Neuron (in vitro differentiated cells): ENCODE measurements around the gene THSD7B.

Experiments
- H2AFZ ChIP-seq: one replicate; pipeline ENCODE4 v1.6.1; 2013; ENCODE audit warnings: low read depth, mild to moderate bottlenecking, inconsistent platforms, low read length, moderate library complexity
- H3K27me3 ChIP-seq: one replicate; pipeline ENCODE4 v1.6.1; 2013; ENCODE audit warnings: low read length; ENCODE audit not compliant: insufficient read depth
- H3K36me3 ChIP-seq: one replicate; pipeline ENCODE4 v1.6.1; 2013; ENCODE audit warnings: low read length; ENCODE audit not compliant: insufficient read depth
- H3K4me1 ChIP-seq: one replicate; pipeline ENCODE4 v1.6.1; 2013; ENCODE audit warnings: low read length; ENCODE audit not compliant: insufficient read depth
- H3K4me3 ChIP-seq: 2 replicates; pipeline ENCODE4 v1.5.1; 2013; ENCODE audit warnings: mild to moderate bottlenecking, low read length, moderate library complexity
- H3K9me3 ChIP-seq: one replicate; pipeline ENCODE4 v1.6.1; 2013; ENCODE audit warnings: low read length

THSD7B gene

DNA sequence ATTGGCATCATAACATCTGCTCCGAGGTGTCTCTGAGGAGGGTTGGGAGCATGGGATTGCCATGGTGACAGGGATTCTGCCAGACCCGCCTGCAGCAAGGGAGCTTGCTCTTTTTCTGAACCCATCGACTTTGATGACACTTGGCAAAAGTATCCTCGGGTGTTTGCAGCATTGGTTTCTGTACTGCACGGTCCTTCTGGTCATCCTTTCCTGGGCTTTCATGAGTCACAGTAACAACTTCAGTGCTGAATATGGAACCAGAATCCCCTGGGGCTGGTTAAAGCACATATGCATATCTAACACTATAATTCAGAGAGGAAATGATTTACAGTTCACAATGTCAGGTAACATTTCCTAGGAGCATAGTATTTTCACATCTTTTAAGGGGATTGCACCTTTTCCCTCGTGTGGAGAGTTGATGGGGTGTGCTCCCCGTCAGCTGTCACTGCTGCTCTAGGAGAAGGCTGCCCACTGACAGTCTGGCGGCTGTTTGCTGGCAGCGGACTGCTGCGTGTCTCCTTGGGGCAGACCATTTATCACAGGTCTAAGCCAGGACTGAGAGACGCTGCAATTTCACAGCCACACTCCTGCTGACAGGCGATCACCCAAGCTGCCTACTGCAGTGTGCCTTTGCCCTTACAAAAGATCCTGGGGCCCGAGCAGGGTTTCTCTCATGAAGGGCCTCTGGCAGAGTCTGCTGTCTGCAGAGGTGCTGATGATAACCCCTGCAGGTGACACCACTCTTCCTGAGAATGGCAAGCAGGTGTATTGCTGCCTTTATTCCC lies 425.3 kb downstream of the THSD7B start:
- Histone ChIP-seq H3K27me3 (no peaks in the 10 kb centered on the region), H3K4me3 (no peak overlapping the region), H3K4me1 (no peaks in the 10 kb centered on the region), H2AFZ (no peak overlapping the region), H3K36me3 (no peaks in the 10 kb centered on the region), H3K9me3 (no peaks in the 10 kb centered on the region)

DNA sequence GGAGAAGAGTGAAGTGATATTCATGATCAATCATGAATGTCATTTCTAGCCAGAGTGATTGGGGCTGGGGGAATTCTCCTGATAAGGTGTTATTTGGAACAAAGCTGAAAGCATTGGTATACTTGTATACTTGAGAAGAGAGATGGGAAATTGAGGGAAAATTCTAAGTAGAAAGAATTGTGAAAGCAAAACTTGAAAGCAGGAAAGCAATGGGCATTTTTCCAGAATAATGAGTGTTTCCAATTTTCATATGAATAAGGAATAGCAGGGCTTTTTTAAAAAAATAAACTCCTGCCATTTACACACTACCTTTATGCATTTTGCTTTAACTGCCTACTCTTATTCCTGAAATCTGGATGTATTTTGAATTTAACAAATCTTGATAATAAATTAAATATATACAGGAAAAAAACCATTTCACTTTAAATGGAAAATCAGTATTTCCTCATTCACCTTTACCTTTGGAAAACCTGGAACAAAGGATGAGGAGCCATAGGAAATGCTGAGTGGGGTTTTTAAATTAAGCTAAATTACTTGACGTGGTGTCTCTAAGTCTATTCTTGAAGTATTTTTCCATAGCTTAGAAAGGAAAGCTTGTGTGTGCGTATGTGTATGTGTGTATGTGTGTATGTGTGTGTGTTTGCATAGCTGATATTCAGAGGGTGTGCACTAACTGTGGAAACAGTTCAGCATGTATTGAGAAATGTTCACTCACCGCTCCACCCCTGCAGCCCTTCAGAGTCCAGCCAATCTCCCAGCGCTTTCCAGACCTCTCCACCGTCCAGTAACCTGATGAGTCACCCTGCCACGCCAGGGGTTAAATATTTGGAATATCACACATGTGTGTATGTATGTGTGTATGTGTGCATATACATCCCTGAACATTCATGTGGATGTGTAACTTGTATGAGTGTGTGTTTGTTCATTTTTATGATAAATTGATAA lies 427.3 kb downstream of the THSD7B start:
- Histone ChIP-seq H3K36me3 (no peaks in the 10 kb centered on the region), H3K4me1 (no peaks in the 10 kb centered on the region), H3K4me3 (no peak overlapping the region), H3K9me3 (no peaks in the 10 kb centered on the region), H3K27me3 (no peaks in the 10 kb centered on the region), H2AFZ (no peak overlapping the region)

DNA sequence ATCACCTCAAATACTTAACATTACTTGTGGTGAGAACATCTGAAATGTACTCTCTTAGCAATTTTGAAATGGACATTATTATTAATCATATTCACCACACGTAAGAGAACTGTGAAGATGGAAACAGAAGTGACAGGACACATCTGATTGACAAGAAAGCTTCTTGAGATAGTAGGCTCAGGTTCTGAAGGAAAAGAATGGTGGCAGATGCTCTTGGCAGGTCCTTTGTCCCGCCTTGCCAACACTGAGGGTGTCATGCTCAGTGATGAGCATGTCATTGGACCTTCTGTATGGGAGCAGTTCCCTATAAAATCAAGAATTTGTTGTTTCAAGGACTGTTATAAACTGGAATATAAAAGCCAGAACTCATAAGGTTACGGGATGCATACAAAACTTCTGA lies 428.1 kb downstream of the THSD7B start:
- H2AFZ ChIP-seq: no peak overlapping the region
- no peaks in the 10 kb centered on the region for H3K9me3 ChIP-seq
- H3K36me3 ChIP-seq: no peaks in the 10 kb centered on the region
- no peak overlapping the region for H3K4me3 ChIP-seq
- H3K27me3 ChIP-seq: no peaks in the 10 kb centered on the region
- H3K4me1 ChIP-seq: no peaks in the 10 kb centered on the region

DNA sequence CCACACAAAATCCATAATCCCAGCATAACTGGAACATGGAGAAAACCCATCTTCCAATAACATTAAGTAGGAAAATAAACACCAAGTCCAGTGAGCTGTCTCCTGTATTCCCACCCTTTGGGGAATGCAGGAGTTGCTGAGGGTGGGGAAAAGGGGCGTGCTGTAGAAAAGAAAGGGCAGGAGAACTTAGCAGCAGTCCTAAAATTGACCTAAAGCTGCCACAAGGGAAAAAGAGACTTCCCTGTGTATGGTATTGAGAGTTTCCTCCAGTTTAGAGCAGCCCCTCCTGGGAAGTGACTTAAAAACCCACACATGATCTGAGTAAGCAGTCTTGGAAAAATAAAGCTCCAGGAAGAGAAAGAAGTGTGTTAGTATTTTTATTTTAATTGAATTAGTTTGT lies 428.8 kb downstream of the THSD7B start:
- no peaks in the 10 kb centered on the region for H3K27me3 ChIP-seq

DNA sequence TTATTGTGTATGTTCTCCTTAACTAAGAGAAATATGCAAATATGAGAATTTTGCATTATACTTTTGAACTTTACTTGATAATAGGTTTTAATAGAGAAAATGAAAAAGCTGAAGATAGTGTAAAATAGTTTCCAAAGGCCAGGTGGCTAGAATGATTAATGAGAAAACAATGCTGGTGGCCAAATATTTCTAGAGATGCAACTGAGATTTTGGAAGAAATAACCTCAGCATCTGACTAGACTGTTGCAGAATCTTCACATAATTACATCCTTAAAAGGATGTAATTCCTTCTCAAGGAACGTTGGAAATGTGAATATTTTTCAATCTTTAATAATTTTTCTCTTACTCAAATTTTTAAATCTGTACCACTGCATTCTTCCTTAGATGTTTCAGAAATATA lies 434.4 kb downstream of the THSD7B start:
- Histone ChIP-seq H3K9me3 (no peaks in the 10 kb centered on the region), H3K4me3 (no peak overlapping the region), H2AFZ (no peak overlapping the region), H3K36me3 (no peaks in the 10 kb centered on the region), H3K4me1 (no peaks in the 10 kb centered on the region), H3K27me3 (no peaks in the 10 kb centered on the region)

More for the DNA sequence above, 428.8 kb downstream of the THSD7B start:
- no peaks in the 10 kb centered on the region for H3K9me3 ChIP-seq
- H2AFZ ChIP-seq: no peak overlapping the region
- no peak overlapping the region for H3K4me3 ChIP-seq
- no peaks in the 10 kb centered on the region for H3K36me3 ChIP-seq
- no peaks in the 10 kb centered on the region for H3K4me1 ChIP-seq

DNA sequence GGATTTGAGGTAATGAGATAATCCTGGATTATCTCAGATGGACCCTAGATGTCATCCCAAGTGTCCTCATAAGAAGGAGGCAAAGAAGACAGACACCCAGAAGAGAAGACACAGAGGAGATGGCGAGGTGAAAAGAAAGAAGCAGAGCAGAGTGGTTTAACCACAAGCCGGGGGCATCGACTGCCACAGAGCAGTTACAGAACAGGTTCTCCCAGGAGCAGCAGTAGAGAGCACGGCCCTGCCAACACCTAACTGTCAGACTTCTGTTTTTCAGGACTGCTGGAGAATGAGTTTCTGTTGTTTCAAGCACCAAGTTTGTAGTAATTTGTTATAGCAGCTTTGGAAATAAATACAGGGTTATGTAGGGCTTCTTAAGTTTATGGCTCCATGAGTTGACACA lies 437.0 kb downstream of the THSD7B start:
- Histone ChIP-seq H3K27me3 (no peaks in the 10 kb centered on the region), H3K36me3 (no peaks in the 10 kb centered on the region), H3K4me1 (no peaks in the 10 kb centered on the region), H3K4me3 (no peak overlapping the region), H2AFZ (no peak overlapping the region), H3K9me3 (no peaks in the 10 kb centered on the region)

DNA sequence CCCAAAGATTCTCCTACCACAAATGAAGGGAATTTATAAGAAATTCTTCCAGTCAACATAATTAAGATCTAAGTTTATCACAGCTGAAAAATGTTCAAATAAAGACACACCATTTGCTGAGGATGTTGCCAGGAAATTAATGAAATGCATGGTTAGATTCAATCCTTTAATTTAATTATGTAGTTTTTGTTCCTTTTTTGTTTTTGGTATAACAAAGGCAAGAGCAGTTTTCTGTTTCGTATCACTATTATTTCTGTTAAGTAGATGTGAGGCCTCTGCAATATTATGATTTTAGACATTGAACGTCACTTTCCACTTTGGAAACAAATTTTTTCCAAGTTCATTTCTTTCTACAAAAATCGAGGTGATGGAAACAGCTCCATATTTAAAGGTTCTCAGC lies 440.0 kb downstream of the THSD7B start:
- no peaks in the 10 kb centered on the region for H3K36me3 ChIP-seq
- no peaks in the 10 kb centered on the region for H3K4me1 ChIP-seq
- no peaks in the 10 kb centered on the region for H3K27me3 ChIP-seq
- H3K4me3 ChIP-seq: no peak overlapping the region
- H3K9me3 ChIP-seq: no peaks in the 10 kb centered on the region
- H2AFZ ChIP-seq: no peak overlapping the region

DNA sequence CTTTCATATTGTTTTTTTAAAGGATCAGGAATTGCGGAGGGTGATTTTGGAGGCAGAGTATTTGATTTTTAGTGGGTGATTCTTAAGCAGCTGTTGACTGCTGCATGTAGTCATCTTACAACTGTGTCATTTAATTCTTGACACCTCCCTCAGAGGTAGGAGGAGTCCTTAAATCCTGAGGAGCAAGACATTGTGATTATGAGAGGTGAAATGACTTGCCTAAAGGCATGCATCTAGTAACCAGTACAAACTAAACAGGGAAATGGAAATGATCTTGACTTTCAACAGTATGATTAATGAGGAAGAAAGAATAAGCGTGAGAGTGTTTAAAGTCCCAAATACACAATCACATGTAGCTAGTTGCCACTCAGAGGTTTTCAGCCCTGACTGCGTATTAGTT lies 440.7 kb downstream of the THSD7B start:
- no peaks in the 10 kb centered on the region for H3K9me3 ChIP-seq
- H3K36me3 ChIP-seq: no peaks in the 10 kb centered on the region
- H3K4me3 ChIP-seq: no peak overlapping the region
- no peaks in the 10 kb centered on the region for H3K27me3 ChIP-seq
- H2AFZ ChIP-seq: no peak overlapping the region
- H3K4me1 ChIP-seq: no peaks in the 10 kb centered on the region

DNA sequence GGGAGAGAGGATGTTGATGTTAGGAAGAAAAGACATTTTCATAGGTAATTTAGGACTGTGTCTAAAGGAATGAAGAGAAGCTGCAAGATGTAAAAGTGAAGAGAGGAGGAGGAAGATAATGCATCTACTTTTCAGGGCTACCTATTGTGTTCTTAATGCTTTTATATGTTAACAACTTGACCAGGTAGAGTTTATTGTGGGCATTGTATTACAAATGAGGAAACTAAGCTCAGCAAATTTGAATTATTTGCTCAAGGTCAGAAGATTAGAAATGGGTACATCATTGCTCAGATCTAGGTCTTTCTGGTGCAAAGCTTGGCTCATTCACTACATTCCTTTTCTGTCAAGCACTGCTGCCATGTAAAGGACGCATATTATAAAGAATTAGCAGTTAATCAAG lies 441.7 kb downstream of the THSD7B start:
- Histone ChIP-seq H3K4me1 (no peaks in the 10 kb centered on the region), H2AFZ (no peak overlapping the region), H3K4me3 (no peak overlapping the region), H3K36me3 (no peaks in the 10 kb centered on the region), H3K27me3 (no peaks in the 10 kb centered on the region), H3K9me3 (no peaks in the 10 kb centered on the region)

DNA sequence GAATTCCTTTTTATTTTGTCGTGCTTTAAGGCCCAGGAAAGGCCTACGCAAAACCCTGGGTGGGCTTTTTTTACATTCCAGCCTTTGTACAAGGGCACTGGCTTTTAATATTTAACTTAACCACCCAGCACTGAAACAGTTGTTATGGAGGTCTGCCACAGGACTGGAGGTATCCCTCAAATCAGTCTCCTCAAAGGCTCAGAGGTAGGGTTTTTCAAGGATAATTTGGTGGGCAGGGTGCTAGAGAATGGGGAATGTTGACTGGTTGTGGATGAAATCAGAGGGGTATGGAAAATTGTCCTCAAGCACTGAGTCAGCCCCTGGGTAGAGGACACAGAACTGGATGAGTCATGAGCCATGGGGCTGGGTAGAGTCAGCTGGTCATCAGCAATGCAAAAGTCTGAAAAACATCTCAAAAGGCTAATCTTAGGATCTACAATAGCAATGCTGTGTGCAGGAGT lies 443.1 kb downstream of the THSD7B start:
- H2AFZ ChIP-seq: no peak overlapping the region
- no peaks in the 10 kb centered on the region for H3K27me3 ChIP-seq
- no peaks in the 10 kb centered on the region for H3K36me3 ChIP-seq
- no peaks in the 10 kb centered on the region for H3K9me3 ChIP-seq
- no peaks in the 10 kb centered on the region for H3K4me1 ChIP-seq
- H3K4me3 ChIP-seq: no peak overlapping the region

DNA sequence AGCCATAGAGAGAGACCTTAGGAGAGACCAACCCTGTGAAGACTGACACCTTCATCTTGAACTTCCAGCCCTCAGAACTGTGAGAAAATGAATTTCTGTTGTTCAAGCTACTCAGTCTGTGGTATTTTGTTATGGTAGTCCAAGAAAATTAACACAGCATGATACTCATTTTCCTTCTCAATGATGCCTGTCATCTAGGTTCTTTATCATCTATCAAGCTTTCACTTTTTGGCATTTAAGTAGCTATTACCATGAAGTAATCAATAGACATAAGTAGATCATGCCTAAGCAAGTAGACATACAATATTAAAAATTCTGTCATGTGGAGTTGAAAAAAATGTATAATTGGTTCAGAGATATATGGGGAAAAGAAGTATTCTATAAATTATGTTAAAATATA lies 444.7 kb downstream of the THSD7B start:
- no peaks in the 10 kb centered on the region for H3K4me1 ChIP-seq
- H3K9me3 ChIP-seq: no peaks in the 10 kb centered on the region

DNA sequence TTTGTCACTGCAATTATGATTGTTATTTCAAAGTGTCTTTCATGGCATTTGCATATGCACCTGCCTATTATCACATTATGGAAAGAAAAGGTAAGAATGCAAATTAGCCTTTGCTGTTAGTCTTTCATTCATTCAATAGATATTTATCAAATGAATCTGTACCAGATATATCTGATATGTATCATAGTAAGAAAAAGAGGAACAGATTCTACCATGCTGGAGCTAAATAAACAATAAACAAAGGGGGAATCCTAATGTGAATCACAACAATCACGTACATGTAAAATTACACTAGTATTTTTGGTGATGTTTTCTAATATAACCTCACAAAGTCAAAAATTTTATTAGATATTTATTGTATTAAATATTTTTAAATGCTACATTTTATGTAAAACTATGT lies 446.4 kb downstream of the THSD7B start:
- no peaks in the 10 kb centered on the region for H3K27me3 ChIP-seq
- no peaks in the 10 kb centered on the region for H3K9me3 ChIP-seq
- H3K36me3 ChIP-seq: no peaks in the 10 kb centered on the region
- H3K4me1 ChIP-seq: no peaks in the 10 kb centered on the region
- no peak overlapping the region for H2AFZ ChIP-seq
- no peak overlapping the region for H3K4me3 ChIP-seq

More for the DNA sequence above, 444.7 kb downstream of the THSD7B start:
- H3K36me3 ChIP-seq: no peaks in the 10 kb centered on the region
- no peak overlapping the region for H2AFZ ChIP-seq
- no peaks in the 10 kb centered on the region for H3K27me3 ChIP-seq
- no peak overlapping the region for H3K4me3 ChIP-seq

DNA sequence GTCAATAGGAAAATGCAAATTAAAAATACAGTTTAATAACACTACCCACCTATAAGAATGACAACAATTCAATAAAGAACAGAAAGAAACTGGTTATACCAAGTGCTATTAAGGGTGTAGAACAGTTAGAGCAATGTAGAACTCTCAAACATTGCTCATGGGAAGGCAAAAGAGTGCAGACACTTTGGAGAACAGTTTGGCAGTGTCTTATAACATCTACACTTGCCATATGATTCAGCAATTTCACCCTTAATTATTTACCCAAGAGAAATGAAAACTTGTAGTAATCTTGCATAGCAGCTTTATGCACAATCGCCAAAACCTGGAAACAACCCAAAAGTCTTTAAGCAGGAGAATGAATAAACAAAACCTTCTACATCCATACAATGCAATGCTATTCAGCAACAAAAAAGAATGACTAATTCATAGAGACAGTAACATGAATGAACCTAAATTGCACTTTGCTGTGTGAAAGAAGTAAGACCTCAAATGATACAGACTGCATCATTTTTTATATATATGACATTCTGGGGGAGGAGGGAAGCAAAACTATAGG lies 455.2 kb downstream of the THSD7B start:
- no peaks in the 10 kb centered on the region for H3K36me3 ChIP-seq
- H2AFZ ChIP-seq: no peak overlapping the region
- H3K4me3 ChIP-seq: no peak overlapping the region
- H3K27me3 ChIP-seq: no peaks in the 10 kb centered on the region
- no peaks in the 10 kb centered on the region for H3K4me1 ChIP-seq
- no peaks in the 10 kb centered on the region for H3K9me3 ChIP-seq
